Heart left ventricle (tissue), 13 donors: Measurements from ENCODE around the gene KANK4.

ENCODE experiments used
- POLR2A ChIP-seq, 2 donors: fragments of 450-650 bp; IDR thresholded peaks; one replicate each; pipeline ENCODE4 v1.6.1; 2017; ENCODE audit warnings: antibody characterized with exemption in 2 of 2, mild to moderate bottlenecking in 2 of 2, moderate library complexity in 2 of 2
- TF ChIP-seq, protein P1 (sequence below), 12 donors: fragments of 200-600 bp; sonication (generic) in 4 of 12; IDR thresholded peaks; one replicate each; pipeline versions ENCODE4 v1.5.0 to v1.8.0; 2018 to 2022; ENCODE audit warnings: antibody characterized with exemption in 12 of 12, mild to moderate bottlenecking in 5 of 12
- donor health status: ischemic (EF 13 %, LVEDD 7.1; RV severe dilation, severe dysfunction).
- donor health status: DM: no; HTN: yes; CAD: no.
- donor health status: DM: no; HTN: no; CAD: no.
- donor health status: ischemic (EF 25% LVEDD 6.9; RV normal size, moderate dysfunction).
- donor health status: ischemic (EF 25% LVEDD 5.7; RV mildly dilated, moderate dysfunction).
- donor health status: ischemic (EF 35%, LVEDD 5.7; RV mildly dilated, moderate dysfunction).
- donor health status: nonischemic (EF 11% LVEDD 7.7; RV severe dilation, severe dysfunction).
- donor health status: DM: yes; HTN: yes; CAD: no.
- donor health status: PGD.
- donor health status: ischemic (EF 29% LVEDD 5.4; RV normal size, mild dysfunction).
- donor health status: nonischemic (EF 23%, LVEDD 6.1; RV moderate dilation, normal function).

DNA sequence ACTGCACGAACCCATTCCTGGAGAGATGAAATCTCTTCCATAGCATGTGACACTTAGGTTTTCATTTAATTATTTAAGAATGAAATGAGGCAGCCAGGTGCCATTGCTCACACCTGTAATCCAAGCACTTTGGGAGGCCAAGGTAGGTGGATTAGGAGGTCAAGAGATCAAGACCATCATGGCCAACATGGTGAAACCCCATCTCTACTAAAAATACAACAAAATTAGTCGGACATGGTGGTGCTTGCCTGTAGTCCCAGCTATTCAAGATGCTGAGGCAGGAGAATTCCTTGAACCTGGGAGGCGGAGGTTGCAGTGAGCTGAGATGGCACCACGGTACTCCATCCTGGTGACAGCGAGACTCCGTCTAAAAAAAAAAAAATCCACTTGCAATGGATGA is 106.8 kb downstream of the KANK4 start:
- TF ChIP-seq, protein P1, sequence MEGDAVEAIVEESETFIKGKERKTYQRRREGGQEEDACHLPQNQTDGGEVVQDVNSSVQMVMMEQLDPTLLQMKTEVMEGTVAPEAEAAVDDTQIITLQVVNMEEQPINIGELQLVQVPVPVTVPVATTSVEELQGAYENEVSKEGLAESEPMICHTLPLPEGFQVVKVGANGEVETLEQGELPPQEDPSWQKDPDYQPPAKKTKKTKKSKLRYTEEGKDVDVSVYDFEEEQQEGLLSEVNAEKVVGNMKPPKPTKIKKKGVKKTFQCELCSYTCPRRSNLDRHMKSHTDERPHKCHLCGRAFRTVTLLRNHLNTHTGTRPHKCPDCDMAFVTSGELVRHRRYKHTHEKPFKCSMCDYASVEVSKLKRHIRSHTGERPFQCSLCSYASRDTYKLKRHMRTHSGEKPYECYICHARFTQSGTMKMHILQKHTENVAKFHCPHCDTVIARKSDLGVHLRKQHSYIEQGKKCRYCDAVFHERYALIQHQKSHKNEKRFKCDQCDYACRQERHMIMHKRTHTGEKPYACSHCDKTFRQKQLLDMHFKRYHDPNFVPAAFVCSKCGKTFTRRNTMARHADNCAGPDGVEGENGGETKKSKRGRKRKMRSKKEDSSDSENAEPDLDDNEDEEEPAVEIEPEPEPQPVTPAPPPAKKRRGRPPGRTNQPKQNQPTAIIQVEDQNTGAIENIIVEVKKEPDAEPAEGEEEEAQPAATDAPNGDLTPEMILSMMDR (IDR thresholded peaks at IDR 0.05), result no peak
- TF ChIP-seq POLR2A (IDR thresholded peaks at IDR 0.05), result no peak
